Activated CD4-positive, alpha-beta T cell treated with anti-CD3 and anti-CD28 coated beads for 24 hours (primary cell): Measurements from ENCODE around the gene DUSP8.
"Not testable (repeated sequence)": the region's sequence is repeated elsewhere in the genome, so short reads cannot be mapped to it uniquely, and the experiment has no call there.

Experiments used
- DNase-seq, 2 donors: peaks; one replicate each; pipeline ENCODE4 v3.0.0-alpha.2; 2020; ENCODE audit warnings: low read depth in 2 of 2

DUSP8 gene

DNA sequence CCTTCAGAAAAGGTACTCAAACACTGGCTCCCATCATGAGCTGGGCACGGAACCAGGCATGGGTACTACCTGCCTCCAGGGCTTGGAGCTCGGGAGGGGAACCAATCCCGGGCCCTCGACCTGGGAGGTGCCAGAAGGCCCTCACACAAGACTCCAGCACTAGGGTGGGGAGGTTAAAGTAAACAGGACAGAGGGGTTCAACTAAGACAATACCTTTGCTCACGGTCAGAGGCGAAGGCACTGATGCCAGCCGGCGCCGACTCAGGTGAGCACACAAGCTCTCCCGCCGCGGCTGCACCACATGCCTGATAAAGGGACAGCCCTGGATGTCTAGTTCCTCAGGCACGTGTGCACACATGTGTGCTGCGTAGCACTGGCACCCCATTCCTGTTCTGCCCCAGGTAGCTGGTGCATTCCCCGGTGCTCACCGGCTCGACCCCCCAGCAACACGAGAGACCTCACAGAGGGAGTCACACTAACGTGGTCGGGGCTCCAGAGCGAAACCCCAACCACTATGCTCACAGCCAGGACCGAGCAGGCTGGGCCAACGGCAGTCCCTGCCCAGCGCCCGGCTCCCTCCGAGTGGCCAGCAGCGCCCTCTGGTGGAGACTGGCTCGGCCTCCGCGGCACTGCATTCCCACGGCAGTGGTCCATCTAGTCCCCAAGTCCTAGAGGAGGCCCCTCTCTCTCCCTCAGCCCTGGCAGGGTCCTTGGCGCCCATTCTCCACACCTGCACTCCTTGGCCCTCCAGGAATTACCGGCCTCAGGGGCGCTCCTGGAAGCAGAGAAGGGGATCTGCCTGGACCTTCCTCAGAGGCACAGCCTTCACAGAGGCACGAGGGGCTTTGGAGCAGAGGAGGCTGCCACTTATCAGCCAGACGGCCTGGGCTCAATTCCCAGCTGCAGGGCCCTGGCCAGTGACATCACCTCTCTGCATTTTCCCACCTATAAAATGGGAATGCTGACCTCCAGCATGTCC lies 56.7 kb downstream of the DUSP8 start:
- DNase-seq, result peak; percentile 71 to 73

DNA sequence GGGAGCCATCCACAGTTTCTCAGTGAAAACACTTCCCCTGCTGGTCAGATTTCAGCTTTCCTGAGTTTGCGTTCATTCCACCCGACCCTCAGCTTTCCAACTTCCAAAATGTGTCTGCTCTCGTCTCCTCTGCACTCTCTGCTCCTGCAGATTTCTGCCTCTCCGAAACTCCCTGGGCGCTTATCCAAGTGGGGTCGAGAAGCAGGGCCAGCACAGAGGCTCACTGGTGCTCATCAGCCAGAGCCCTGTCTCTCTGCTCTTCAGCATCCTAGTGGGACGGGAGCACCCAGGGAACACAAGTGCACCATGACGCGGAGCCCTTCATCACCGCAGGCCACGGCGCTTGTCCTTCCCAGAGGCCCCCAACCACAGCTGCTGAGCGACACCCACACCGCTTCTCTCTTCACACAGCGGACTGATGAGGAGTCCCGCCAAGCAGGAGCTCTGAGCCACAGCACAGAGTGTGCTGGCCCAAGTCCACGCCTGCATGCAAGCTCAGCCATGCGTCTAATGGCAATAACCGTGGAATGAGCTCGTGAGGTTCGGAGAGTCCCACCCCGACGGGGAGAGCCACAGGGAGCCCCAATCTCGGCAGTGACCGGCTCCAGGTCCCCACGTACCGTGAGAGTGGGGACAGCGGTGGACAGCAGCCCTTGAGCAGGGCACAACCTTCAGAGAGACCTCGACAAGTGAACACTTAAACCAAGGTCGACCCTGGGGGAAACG lies 57.6 kb downstream of the DUSP8 start:
- DNase-seq, result no peak

DNA sequence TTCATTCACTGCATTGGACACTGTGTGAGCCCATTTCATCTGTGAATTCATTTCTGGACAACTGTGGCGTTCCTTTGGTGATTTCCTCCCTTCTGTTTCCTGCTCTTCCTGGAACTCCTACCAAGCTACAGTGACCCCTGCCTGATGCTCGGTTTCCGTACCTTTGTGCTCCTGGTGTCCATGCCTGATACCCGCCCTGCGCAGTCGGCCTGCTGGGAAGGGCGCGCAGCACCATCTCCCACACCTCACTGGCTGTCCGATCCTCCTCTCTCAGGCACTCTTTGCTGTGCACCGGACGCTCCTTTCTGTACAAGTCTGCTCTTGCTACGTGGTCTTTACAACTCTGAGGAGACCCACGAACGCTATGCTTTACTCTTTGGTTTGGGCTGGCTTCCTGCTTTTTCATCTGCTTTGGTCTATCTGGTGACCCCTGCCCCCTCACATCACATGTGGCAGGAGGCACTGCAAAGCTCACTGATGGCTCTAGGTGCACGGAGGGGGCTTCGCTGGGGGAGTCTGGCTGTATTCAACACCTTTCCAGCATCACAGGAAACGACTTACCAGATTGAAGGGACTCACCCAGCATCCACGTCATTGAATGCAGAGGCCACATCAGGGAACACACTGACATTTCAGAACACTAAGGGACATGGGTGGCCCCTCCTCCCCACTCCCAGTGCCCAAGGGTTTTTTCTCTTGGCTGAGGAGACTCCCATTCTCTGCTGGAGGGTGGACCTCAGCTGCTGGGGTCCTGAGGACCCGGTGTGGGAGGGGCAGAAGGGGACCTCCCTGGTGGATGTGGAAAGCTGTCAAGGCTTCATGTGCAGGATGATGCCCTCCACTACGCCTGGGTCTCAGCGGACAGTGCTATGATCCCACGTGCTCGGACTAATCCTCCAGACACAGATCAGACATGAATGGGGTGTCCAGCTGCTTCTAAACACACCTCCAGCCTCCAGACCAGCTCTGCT lies 58.5 kb downstream of the DUSP8 start:
- no peak for DNase-seq

DNA sequence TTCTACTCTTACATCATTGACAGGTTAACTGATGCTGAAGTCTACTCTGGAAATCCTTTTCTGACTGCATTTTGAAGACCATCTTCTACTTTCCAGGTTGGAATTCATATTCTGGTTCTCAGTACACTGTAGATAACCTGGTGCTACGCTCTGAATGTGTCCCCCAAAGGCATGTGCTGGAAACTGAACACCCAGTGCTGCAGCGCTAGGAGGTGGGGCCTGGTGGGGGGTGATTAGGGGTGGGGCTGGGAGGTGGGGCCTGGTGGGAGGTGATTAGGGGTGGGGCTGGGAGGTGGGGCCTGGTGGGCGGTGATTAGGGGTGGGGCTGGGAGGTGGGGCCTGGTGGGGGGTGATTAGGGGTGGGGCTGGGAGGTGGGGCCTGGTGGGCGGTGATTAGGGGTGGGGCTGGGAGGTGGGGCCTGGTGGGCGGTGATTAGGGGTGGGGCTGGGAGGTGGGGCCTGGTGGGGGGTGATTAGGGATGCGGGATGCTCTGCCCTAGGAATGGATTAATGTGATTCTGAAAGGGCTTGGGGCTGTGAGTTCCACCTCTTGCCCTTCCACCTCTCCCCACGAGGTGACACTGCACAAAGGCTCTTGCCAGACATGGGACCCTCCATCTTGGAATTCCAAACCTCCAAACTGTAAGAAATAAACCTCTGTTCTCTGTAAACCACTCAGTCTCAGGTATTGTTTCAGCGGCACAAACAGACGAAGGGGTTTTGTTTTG lies 59.4 kb downstream of the DUSP8 start:
- DNase-seq, result not testable (repeated sequence)

DNA sequence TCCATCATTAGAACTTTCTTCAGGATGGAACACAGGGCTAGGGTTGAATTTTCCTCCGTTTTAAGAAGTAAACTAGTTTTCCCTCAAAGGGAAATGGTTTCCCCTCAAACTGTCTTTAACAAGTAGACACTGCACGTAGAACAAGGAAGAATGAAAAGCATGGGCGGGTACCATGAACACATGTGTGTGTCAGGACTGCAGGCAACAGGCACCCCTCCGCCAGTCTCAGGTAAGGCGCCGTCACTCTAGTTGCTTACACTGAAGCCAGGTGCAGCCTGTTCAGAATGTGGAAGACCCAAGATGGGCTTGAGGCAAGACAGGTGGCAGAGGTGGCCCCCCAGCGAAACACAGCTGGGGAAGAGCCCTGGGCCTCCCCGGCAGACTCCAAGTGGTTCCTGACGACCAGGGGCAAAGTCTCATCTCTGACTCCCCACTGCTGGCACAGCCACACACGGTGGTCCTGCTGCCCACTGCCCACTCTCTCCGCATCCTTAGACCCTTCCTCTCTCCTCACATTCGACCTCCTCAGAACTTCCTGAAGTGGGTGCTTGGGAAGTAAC lies 60.1 kb downstream of the DUSP8 start:
- DNase-seq, result no peak

DNA sequence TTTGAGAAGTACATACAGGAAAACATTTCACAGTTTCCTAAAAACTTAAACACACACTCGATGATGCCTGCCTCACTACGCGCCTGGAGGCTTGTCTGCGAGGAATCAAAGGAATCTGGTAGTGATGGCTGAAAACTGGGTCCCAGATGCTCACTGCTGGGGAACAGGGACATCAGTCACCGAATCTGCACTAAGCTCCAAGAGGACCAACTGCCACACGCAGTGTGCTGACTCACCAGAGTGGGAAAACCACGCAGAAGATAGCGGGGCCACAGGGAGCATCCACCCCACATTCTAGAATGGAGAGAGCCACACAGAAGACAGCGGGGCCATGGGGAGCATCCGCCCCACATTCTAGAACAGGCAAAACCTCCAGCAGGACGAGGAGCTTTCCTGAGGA lies 61.1 kb downstream of the DUSP8 start:
- DNase-seq, result no peak

DNA sequence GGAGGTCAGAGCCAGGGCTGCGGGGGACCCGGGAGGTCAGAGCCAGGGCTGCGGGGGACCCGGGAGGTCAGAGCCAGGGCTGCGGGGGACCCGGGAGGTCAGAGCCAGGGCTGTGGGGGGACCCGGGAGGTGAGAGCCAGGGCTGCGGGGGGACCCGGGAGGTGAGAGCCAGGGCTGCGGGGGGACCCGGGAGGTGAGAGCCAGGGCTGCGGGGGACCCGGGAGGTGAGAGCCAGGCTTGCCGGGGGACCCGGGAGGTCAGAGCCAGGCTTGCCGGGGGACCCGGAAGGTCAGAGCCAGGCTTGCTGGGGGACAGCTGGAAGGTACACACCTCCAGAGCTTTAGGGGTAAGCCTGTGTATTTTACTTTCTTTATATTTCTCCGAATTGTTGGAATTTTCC lies 61.7 kb downstream of the DUSP8 start:
- DNase-seq, result not testable (repeated sequence)

DNA sequence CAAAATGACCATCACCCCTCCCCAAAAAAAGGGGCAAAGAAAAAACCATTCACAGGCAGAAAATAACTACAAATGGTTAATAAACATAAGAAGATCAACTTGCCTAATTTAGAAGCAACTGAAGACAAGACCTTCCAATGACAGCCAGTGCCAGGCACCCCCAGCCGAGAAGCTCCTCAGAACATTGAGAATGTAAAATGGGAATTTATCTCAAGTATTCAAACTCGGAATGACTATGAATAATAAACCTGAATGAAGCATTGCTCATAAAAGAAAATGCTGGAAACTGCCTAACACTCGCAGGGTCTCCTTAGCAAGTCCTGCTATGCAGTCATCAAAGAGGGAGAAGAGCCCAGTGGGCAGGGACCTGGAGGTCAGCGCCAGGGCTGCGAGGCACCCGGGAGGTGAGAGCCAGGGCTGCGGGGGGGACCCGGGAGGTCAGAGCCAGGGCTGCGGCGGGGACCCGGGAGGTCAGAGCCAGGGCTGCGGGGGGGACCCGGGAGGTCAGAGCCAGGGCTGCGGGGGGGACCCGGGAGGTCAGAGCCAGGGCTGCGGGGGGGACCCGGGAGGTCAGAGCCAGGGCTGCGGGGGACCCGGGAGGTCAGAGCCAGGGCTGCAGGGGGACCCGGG lies 62.3 kb downstream of the DUSP8 start:
- DNase-seq, result no peak

DNA sequence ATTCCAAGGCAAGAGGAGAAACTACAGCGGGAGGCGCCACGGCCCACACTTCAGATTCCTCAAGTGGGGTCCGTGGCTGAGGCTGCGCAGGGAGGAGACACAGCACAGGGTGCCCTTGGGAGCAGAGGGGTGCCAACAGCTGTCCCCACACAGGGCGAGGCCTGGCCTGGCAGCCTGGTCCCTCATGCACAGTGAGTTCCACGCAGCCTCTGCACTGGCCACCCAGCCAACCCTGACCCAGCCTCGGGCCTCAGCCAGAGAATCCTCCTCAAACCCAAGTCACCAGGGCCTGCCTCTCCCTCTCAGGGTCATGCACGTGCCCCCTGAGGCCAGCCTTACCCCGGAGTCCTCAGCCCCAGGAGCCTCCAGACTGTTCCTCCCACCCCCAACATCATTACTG lies 63.1 kb downstream of the DUSP8 start:
- no peak for DNase-seq

DNA sequence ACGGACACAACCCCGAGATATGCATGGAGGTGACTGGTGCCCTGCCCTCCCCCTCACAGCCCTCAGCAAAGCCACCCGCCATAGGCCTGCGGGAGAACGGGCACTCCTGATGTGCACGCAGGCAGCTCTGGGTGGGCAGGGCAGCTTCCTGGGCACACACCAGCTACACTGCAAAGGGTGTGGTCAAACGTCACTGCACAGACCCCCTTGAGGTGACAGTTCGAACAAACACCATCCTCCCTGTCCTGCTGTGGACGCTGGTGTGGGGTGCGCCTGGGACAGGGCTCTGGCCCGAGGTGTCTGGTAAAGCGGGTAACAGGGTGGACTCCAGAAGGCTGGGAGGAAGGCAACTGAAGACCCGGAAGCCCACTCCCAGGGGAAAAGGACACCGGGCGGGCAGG lies 63.6 kb downstream of the DUSP8 start:
- no peak for DNase-seq

DNA sequence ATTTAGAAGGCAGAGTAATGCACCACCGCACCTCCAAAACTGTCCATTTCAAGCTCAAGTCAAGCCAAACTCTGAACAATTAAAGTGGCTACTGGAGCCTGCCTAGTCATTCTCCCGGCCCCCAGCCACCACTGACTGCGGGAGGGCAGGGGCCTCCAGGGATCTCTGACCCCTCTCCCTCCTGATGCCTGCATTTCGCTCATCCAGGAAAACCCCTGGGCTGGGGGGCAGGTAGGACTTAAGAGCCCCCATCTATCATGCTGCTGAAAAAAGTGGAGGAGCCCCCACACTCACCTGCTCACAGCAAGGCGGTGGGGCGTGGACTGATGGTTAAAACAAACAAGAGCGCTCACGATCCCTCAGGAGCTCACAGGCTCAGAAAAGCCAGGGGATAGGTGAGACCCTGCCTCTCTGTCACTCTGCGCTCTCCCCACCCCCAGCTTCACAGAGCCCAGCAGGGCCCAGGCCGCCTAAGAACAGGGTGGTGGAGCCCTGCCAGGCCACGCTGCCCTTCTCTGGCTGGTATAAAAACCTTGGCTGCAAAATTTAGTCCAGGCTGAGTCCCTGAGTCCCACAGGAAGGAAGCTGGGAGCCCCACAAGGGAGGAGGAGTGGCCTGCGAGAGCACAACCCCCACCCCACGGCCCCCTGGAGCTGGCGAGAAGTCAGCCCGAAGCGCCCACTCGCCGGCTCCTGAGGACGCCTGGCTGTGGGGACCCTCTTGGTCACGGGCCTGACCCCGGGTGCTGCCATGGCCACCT lies 64.5 kb downstream of the DUSP8 start:
- no peak for DNase-seq

DNA sequence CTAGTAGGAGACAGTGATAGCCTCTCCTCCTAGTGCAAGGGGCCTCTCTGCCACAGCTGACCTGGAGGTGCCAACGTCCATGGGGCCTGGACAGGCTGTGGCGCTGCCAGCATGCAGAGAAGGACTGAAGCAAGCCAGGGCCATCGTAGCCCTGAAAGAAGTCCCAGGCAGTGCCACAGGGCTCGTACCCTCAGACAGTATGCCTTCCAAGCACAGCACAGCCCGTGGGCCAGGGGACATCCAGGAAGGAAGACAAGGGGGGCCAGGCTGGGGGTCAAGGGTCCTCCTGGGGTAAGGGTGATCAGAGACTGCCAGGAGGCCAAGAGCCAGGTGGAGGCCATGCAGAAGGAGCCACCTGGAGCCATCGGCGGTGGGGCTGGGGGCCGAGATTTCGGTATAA lies 65.1 kb downstream of the DUSP8 start:
- DNase-seq, result no peak

DNA sequence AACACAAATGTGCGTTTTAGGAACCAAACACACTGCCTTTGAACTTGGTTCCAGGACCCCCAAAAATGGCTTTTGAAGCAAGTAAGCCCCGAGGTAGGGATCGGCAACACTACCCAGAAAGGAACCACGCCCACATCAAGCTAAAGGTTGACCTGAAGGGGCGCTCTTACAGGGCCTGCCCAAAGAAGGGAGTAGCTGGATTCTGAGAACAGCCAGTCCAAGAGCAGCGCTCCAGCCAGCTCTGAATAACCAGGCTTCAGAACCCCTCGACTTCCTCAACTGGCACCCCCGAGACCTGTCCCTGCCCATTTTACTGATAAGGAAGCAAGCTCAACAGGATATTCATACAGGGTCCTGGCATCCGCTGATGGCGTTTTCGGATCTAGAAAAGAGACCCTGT lies 66.6 kb downstream of the DUSP8 start:
- no peak for DNase-seq

DNA sequence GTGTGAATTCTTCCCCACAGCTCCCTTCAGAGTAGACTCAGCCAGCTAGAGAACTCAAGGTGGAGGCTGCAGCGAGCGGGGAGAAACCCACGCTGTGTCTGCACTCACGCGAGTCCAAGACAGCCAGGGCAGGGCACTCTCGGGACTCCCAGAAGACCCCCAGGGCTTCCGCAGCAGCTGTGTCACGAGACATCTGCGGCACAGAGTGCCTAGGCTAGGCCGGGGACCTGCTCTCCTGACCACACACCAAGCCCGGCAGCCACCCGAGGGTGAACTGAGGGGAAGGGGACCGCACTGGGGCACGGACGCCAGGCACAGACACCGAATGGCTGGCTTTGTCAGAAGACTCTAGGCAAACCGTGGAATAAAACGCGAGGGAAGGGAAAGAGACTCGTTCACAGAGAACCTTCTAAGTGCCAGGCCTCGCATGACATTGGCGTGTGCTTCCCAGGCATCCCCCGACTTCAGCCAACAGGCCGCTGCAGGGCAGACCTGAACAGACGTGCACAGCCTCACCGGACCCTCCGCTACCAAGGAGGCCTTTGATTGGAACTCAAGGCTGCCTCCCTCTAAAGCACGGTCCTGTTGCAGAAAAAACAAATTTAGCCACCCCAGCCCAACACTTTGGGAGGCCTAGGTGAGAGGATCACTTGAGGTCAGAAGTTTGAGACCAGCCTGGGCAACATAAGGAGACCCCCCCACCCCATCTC lies 67.3 kb downstream of the DUSP8 start:
- no peak for DNase-seq

DNA sequence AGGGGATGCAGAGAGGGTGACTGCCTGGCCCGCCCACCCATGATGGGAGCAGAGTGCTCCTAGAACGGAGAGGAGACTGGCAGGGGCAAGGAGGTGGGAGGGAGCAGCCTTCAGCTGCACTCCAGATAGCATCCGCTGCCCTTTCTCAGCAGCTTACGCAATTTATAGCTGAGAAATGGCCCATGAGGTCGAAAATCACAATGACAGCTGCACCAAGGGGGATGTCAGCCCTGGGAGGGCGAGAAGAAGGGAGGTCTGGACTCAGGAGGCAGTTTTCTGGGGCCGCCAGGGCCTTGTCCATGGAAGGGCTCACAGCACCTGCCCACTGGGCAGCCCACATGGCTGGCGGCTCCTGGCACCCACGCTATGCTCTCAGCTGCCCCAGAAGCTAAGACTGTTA lies 67.9 kb downstream of the DUSP8 start:
- DNase-seq, result no peak
